ENCODE measurements around the gene INKA1. TPM values are rescaled to one million over a fixed set of nuclear protein-coding genes. Genes with fewer than 3 reads are reported as not detected.

The INKA1 gene
- total and polyA plus RNA-seq, 2 of the 8 experiments (the other 6 are each of a cell fraction or from before 2014, with no cell fraction given): 1.3 to 4.7 TPM

DNA sequence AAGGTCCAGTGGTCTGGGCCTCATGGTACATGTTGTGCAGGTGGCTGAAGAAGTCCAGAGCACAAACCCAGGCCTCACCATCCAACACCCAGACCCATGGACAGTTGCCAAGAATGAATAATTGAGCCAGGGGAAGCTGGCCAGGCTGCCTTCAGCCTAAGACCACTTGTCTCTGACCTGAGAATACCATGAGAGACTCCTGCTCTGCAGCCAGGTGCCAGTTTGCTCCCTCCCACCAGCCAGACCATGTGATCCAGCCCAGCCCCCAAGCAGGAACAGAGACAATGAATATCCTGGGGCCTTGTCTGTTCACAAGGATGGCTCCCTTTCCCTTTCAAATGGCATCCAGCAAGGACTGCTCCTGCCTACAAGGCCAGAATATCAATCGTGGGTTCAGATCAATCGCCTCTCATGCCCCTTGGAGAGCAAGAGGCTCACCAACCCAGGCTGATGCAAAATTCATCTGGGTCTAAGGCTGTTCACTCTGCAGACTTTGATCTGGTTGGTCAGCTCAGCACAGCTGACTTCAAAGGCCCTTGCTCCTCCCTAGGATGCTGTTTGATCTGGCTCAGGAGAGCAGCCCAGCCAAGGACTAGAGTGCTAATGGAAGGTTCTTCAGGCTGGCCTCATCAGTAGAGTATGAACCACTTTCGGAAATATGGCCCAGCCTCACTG is 39.9 kb downstream of the INKA1 start (continued):
- no peak for TF ChIP-seq CTBP2 (IDR thresholded peaks at IDR 0.05; ENCODE audit: borderline replicate concordance, insufficient read depth, insufficient read length, low read length)
- no peak for TF ChIP-seq TBP (IDR thresholded peaks at IDR 0.05; ENCODE audit: low read depth, low read length)
- no peak for TF ChIP-seq JUND (IDR thresholded peaks at IDR 0.05; ENCODE audit: low read length)
- no peak for TF ChIP-seq SP1 (IDR thresholded peaks at IDR 0.05; ENCODE audit: low read depth, low read length)
- no peak for TF ChIP-seq GTF2F1 (IDR thresholded peaks at IDR 0.05; ENCODE audit: borderline replicate concordance, low read depth, low read length)
- no peak for TF ChIP-seq CBX5 (IDR thresholded peaks at IDR 0.05; ENCODE audit: low read depth, low read length)
- TF ChIP-seq, protein P1, sequence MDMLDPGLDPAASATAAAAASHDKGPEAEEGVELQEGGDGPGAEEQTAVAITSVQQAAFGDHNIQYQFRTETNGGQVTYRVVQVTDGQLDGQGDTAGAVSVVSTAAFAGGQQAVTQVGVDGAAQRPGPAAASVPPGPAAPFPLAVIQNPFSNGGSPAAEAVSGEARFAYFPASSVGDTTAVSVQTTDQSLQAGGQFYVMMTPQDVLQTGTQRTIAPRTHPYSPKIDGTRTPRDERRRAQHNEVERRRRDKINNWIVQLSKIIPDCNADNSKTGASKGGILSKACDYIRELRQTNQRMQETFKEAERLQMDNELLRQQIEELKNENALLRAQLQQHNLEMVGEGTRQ (IDR thresholded peaks at IDR 0.05; ENCODE audit: low read length): no peak
- no peak for TF ChIP-seq SIRT6 (IDR thresholded peaks at IDR 0.05; ENCODE audit: low read length)
- no peak for TF ChIP-seq TEAD4 (IDR thresholded peaks at IDR 0.05; ENCODE audit: low read depth, low read length)
- no peak for TF ChIP-seq POU5F1 (IDR thresholded peaks at IDR 0.05; ENCODE audit: low read depth, low read length)
